ENCODE results near the gene IQSEC1. TPM values are rescaled to one million over a fixed set of nuclear protein-coding genes. Genes with fewer than 3 reads are reported as not detected.

IQSEC1 gene
- polyA plus RNA-seq, 2 of the 4 experiments (the other 2 are of a cell fraction) = 3.7 to 10.7 TPM

DNA sequence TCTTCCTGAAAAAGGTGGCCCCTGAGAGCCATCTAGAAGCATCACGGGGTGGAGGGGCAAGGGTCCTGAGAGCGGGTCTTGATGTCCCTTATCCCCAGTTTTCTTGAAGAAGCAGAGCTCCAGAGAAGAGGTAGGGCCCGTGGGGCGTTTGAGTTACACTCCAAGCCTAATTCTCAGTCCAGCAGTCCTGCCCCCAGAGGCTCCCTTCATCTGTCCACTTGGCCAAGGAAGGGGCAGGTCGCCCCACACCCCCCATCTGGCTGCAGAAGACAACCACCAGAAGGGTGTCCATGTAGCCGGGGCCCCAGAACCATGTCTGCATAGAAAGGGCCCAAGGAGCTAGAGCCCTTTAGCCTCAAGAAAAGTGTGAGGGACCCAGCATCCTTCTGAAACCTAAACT lies 206.4 kb downstream of the IQSEC1 start:
- CTCF ChIA-PET = interaction anchor here (1.2 to 3.1 kb wide), 8 partner anchors 9 to 128 kb away, joined by 3 to 19 read pairs (median 6); partner anchors contain the start of gene RPL32
- FAIRE-seq = no peak

DNA sequence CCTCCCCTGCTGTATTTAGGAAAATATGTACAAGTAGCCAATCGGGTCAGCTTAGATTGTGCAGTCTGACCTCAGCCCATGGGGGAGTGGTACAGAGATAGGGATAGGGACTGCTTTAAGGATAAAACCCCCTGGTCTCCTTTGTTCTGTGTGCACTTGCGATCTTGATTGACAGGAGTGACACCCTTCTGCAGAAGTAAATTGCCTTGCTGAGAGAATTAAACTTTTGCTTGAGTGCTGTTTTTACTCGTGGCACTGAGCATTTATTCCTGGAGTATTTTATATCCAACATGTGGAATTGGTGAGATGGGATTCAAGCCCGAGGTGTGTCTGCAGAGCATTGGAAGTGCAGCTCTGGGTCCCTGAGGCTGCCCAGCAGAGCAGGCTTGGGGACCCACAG lies 208.0 kb downstream of the IQSEC1 start:
- POLR2A ChIA-PET = no interaction called here
- no peak for TF ChIP-seq MYC (IDR thresholded peaks at IDR 0.05; ENCODE audit: borderline replicate concordance, low read length)
- no peak for TF ChIP-seq HOXB13 (CRISPR knock-in tag; IDR thresholded peaks at IDR 0.05; ENCODE audit: low read depth)
- TF ChIP-seq ZNF302 (CRISPR knock-in tag; IDR thresholded peaks at IDR 0.05) = no peak
- TF ChIP-seq RNF2 (IDR thresholded peaks at IDR 0.05; ENCODE audit: borderline replicate concordance, low read depth) = no peak
- TF ChIP-seq MAFK (IDR thresholded peaks at IDR 0.05; ENCODE audit: partially characterized antibody) = no peak
- no peak for TF ChIP-seq ZSCAN20 (CRISPR knock-in tag; IDR thresholded peaks at IDR 0.05)
- TF ChIP-seq BHLHE40 (IDR thresholded peaks at IDR 0.05; ENCODE audit: low read depth, low read length) = no peak
- TF ChIP-seq NR3C1 (IDR thresholded peaks at IDR 0.05) = no peak
- TF ChIP-seq HEYL (CRISPR knock-in tag; IDR thresholded peaks at IDR 0.05) = no peak
- TF ChIP-seq FOSL2 (IDR thresholded peaks at IDR 0.05) = no peak
- no peak for TF ChIP-seq FOSL2 (CRISPR knock-in tag; IDR thresholded peaks at IDR 0.05)
- TF ChIP-seq POLR2A (IDR thresholded peaks at IDR 0.05; ENCODE audit: low read length) = no peak
- no peak for TF ChIP-seq ZC3H11A (IDR thresholded peaks at IDR 0.05)
- DNase-seq (ENCODE audit: low read depth in 1 of 2, low spot score in 1 of 2) (no peak), ATAC-seq (no peak), FAIRE-seq (no peak)
- WGBS (ENCODE audit: missing lambda C conversion rate) = 43% methylated on average over 4 of the region's 4 CpGs
- Histone ChIP-seq H3K4me2 (no peak overlapping the region), H3K4me1 (peaks cover 4% of the 10 kb centered on the region; the same call in 2 of the 3 replicates), H3K4me3 (no peak overlapping the region), H3K9me3 (peaks cover 10% of the 10 kb centered on the region; the same call in 2 of the 3 replicates), H3K27ac (no peak overlapping the region)
- CTCF ChIA-PET = interaction anchor here (1.3 to 5.5 kb wide), 2 partner anchors 26 to 130 kb away, joined by 3 to 28 read pairs; no protein-coding TSS in a partner anchor

More for the DNA sequence above, 206.4 kb downstream of the IQSEC1 start:
- no peak overlapping the region for H3K27ac ChIP-seq
- TF ChIP-seq CHD2 (IDR thresholded peaks at IDR 0.05; ENCODE audit: low read length, partially characterized antibody) (no peak), FOSL2 (IDR thresholded peaks at IDR 0.05) (no peak), FOSL2 (CRISPR knock-in tag; IDR thresholded peaks at IDR 0.05) (no peak), RAD21 (conservative IDR thresholded peaks at IDR 0.05 in 1 of 2, IDR thresholded peaks at IDR 0.05 in 1 of 2) (no peak), JUNB (IDR thresholded peaks at IDR 0.05) (no peak), POLR2A (IDR thresholded peaks at IDR 0.05; ENCODE audit: low read length) (no peak), MAFK (IDR thresholded peaks at IDR 0.05; ENCODE audit: partially characterized antibody) (no peak), EHMT2 (IDR thresholded peaks at IDR 0.05; ENCODE audit: low read depth) (no peak), KDM1A (IDR thresholded peaks at IDR 0.05; ENCODE audit: low read depth) (no peak), RNF2 (IDR thresholded peaks at IDR 0.05; ENCODE audit: borderline replicate concordance, low read depth) (no peak), JUN (IDR thresholded peaks at IDR 0.05) (no peak), HDAC2 (IDR thresholded peaks at IDR 0.05) (no peak), EP300 (IDR thresholded peaks at IDR 0.05) (no peak), TP53 (CRISPR knock-in tag; IDR thresholded peaks at IDR 0.05) (no peak)
- TF ChIP-seq, protein P1, sequence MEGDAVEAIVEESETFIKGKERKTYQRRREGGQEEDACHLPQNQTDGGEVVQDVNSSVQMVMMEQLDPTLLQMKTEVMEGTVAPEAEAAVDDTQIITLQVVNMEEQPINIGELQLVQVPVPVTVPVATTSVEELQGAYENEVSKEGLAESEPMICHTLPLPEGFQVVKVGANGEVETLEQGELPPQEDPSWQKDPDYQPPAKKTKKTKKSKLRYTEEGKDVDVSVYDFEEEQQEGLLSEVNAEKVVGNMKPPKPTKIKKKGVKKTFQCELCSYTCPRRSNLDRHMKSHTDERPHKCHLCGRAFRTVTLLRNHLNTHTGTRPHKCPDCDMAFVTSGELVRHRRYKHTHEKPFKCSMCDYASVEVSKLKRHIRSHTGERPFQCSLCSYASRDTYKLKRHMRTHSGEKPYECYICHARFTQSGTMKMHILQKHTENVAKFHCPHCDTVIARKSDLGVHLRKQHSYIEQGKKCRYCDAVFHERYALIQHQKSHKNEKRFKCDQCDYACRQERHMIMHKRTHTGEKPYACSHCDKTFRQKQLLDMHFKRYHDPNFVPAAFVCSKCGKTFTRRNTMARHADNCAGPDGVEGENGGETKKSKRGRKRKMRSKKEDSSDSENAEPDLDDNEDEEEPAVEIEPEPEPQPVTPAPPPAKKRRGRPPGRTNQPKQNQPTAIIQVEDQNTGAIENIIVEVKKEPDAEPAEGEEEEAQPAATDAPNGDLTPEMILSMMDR (IDR thresholded peaks at IDR 0.05) = no peak
- TF ChIP-seq, protein P2, sequence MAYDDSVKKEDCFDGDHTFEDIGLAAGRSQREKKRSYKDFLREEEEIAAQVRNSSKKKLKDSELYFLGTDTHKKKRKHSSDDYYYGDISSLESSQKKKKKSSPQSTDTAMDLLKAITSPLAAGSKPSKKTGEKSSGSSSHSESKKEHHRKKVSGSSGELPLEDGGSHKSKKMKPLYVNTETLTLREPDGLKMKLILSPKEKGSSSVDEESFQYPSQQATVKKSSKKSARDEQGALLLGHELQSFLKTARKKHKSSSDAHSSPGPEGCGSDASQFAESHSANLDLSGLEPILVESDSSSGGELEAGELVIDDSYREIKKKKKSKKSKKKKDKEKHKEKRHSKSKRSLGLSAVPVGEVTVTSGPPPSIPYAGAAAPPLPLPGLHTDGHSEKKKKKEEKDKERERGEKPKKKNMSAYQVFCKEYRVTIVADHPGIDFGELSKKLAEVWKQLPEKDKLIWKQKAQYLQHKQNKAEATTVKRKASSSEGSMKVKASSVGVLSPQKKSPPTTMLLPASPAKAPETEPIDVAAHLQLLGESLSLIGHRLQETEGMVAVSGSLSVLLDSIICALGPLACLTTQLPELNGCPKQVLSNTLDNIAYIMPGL (CRISPR knock-in tag; IDR thresholded peaks at IDR 0.05; ENCODE audit: borderline replicate concordance) = no peak
- TF ChIP-seq, protein P3, sequence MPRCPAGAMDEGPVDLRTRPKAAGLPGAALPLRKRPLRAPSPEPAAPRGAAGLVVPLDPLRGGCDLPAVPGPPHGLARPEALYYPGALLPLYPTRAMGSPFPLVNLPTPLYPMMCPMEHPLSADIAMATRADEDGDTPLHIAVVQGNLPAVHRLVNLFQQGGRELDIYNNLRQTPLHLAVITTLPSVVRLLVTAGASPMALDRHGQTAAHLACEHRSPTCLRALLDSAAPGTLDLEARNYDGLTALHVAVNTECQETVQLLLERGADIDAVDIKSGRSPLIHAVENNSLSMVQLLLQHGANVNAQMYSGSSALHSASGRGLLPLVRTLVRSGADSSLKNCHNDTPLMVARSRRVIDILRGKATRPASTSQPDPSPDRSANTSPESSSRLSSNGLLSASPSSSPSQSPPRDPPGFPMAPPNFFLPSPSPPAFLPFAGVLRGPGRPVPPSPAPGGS (IDR thresholded peaks at IDR 0.05) = no peak
- DNase-seq (ENCODE audit: low read depth in 1 of 2, low spot score in 1 of 2) (no peak), ATAC-seq (no peak)
- H3K9me3 ChIP-seq = peaks cover 10% of the 10 kb centered on the region; the same call in 2 of the 3 replicates
- peaks cover 4% of the 10 kb centered on the region; the same call in 2 of the 3 replicates for H3K4me1 ChIP-seq
- H3K4me2 ChIP-seq = no peak overlapping the region
- WGBS (ENCODE audit: missing lambda C conversion rate) = 26% methylated on average over 6 of the region's 6 CpGs
- POLR2A ChIA-PET = no interaction called here
- H3K4me3 ChIP-seq = no peak overlapping the region

Data from A549 (cell line).